MCF 10A (cell line): ENCODE data around the gene ZNRF3. TPM values are rescaled to one million over a fixed set of nuclear protein-coding genes. Genes with fewer than 3 reads are reported as not detected.

Experiments used
- BruUV-seq: library from RNA; stranded (reverse); fragments of 400-500 nt; replicated peaks from 2 replicates; lab custom pipeline; 2021; lab: Mats Ljungman, UMichigan
- CTCF ChIA-PET: fragments of 300-600 bp; sonication (Branson Sonifier 250); formaldehyde crosslinking; extraction: SDS; loops from one replicate; lab custom pipeline; 2021; ENCODE audit warnings: antibody characterized with exemption, inconsistent platforms; lab: Yijun Ruan, JAX
- POLR2A ChIA-PET: fragments of 300-600, 350-650 bp; sonication (Branson Sonifier 250); formaldehyde crosslinking; extraction: SDS; loops from one replicate; lab custom pipeline; 2020; ENCODE audit warnings: antibody characterized with exemption, inconsistent platforms; lab: Yijun Ruan, JAX
- DNase-seq: peaks from one replicate; pipeline ENCODE4 v3.0.0-alpha.2; 2018; ENCODE audit not compliant: unreplicated experiment
- H3K27ac Mint-ChIP-seq: one replicate; pipeline ENCODE4 v1.8.0; 2022; ENCODE audit warnings: mild to moderate bottlenecking, low read depth, mixed read lengths; ENCODE audit not compliant: unreplicated experiment
- H3K27me3 Mint-ChIP-seq: one replicate; pipeline ENCODE4 v1.8.0; 2022; ENCODE audit warnings: mixed read lengths; ENCODE audit not compliant: insufficient read depth, unreplicated experiment
- H3K36me3 Mint-ChIP-seq: one replicate; pipeline ENCODE4 v1.8.0; 2022; ENCODE audit warnings: mild to moderate bottlenecking, moderate library complexity, mixed read lengths; ENCODE audit not compliant: insufficient read depth, unreplicated experiment
- H3K4me1 Mint-ChIP-seq: one replicate; pipeline ENCODE4 v1.8.0; 2022; ENCODE audit warnings: mixed read lengths; ENCODE audit not compliant: insufficient read depth, unreplicated experiment
- H3K4me3 Mint-ChIP-seq: one replicate; pipeline ENCODE4 v1.8.0; 2022; ENCODE audit warnings: mild to moderate bottlenecking, moderate library complexity, mixed read lengths; ENCODE audit not compliant: unreplicated experiment
- H3K9me3 Mint-ChIP-seq: one replicate; pipeline ENCODE4 v1.8.0; 2022; ENCODE audit warnings: mixed read lengths; ENCODE audit not compliant: unreplicated experiment
- intact Hi-C: fragments of 100-400 bp; cut with micrococcal nuclease; formaldehyde crosslinking; loops from 2 replicates; pipeline ENCODE4 v1.14.1; 2022
- total RNA-seq: library from RNA; stranded (reverse); gene quantifications from 2 replicates; pipeline ENCODE4 v1.2.3, GENCODE V29; 2022
- TF ChIP-seq, protein P1 (sequence below): fragments of 200-600 bp; IDR thresholded peaks from one replicate; pipeline ENCODE4 v1.8.0; 2022; ENCODE audit warnings: antibody characterized with exemption, mild to moderate bottlenecking; ENCODE audit not compliant: unreplicated experiment

ZNRF3 gene
- total RNA-seq, 1 experiment from 2014 or later, result 7.1 TPM

DNA sequence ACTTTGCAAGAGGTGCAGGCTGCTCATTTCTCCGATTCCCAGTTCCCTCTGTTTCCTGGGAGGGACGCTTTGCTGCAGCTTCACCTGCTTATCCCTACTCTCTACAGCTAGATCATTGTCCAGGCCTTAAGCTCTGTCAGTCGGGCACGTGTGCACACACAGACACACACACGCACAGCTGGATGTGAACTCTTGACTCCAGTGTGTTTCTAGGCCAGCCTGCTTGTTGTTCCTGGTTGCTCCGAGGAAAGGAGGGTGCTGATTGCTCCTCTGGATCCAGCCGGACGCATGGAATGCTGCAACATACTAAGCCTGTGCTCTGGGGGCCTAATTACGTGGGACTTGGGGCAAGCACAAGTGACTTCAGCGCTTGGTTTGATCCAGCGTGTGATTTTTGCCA lies 19.7 kb downstream of the ZNRF3 start:
- no peaks in the 10 kb centered on the region for H3K36me3 Mint-ChIP-seq
- no peaks in the 10 kb centered on the region for H3K27me3 Mint-ChIP-seq
- H3K27ac Mint-ChIP-seq, result no peak overlapping the region
- BruUV-seq, result no TSS peak
- peaks cover 6% of the 10 kb centered on the region for H3K4me1 Mint-ChIP-seq
- H3K9me3 Mint-ChIP-seq, result no peaks in the 10 kb centered on the region
- TF ChIP-seq, protein P1, sequence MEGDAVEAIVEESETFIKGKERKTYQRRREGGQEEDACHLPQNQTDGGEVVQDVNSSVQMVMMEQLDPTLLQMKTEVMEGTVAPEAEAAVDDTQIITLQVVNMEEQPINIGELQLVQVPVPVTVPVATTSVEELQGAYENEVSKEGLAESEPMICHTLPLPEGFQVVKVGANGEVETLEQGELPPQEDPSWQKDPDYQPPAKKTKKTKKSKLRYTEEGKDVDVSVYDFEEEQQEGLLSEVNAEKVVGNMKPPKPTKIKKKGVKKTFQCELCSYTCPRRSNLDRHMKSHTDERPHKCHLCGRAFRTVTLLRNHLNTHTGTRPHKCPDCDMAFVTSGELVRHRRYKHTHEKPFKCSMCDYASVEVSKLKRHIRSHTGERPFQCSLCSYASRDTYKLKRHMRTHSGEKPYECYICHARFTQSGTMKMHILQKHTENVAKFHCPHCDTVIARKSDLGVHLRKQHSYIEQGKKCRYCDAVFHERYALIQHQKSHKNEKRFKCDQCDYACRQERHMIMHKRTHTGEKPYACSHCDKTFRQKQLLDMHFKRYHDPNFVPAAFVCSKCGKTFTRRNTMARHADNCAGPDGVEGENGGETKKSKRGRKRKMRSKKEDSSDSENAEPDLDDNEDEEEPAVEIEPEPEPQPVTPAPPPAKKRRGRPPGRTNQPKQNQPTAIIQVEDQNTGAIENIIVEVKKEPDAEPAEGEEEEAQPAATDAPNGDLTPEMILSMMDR, result no peak
- intact Hi-C loops, result no loop called here
- POLR2A ChIA-PET, result no interaction called here
- CTCF ChIA-PET, result interaction anchor here (1.0 kb wide), 1 partner anchor 138 kb away, joined by 3 read pairs; no protein-coding TSS in a partner anchor
- no peak for DNase-seq
- H3K4me3 Mint-ChIP-seq, result no peak overlapping the region

DNA sequence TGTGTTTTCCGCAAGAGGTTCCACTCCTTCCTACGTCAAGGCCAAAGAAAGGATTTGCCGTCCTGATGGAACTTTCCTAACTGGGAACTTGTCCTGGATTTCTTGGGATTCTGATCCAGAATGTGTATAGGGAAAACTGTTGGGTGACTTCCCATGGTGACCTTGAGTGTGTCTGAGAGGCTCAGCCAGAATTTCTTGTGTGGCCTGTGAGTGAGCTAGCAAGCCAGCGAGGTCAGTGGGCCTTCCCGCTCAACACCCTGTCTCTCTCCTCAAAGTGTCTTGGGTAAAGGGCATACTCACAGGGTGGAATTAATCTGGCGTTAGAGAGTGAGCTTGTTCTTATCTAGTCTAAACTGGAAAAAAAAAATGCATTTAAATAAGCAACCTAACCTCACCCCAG lies 20.4 kb downstream of the ZNRF3 start:
- intact Hi-C loops, result no loop called here
- Mint-ChIP-seq H3K4me1 (peaks cover 9% of the 10 kb centered on the region), H3K27me3 (no peaks in the 10 kb centered on the region), H3K4me3 (no peak overlapping the region), H3K36me3 (peaks cover 2% of the 10 kb centered on the region), H3K9me3 (no peaks in the 10 kb centered on the region), H3K27ac (no peak overlapping the region)
- no peak for DNase-seq
- POLR2A ChIA-PET, result interaction anchor here (0.5 kb wide), 1 partner anchor 48 kb away, joined by 3 read pairs; no protein-coding TSS in a partner anchor
- TF ChIP-seq, protein P1, result no peak
- no TSS peak for BruUV-seq
- CTCF ChIA-PET, result interaction anchor here (1.0 kb wide), 1 partner anchor 137 kb away, joined by 3 read pairs; no protein-coding TSS in a partner anchor

DNA sequence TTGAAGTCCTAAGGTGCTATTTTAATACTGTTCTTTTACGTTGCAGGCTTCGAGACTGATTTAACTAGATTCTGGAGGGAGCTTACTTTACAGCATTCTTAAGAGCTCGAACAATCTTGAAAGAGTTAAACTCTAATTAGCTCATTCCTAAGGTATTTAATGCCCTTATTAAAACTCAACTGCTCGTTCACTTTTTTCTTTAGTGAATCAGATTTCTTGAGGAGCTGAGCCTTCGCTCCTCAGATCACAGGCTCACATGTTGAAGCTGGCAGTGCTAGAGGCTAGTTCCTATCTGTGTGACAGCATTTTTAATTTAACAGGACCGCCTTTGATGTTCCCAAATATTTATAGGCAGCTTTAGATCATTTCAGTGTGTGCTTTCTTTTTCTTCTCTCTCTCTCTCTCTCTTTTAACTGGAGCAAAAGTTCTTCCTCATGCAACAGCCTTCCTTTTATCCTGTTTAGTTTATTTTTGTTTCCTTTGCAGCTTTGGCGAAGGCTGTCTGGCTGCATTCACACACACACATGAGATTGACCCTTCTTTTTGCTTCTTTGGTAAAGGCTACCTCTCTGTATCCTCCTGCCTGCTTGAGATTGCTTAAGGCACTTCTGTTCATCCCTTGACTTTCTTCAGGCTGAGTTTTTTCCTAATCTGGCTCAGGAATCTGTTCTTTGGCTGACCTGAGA lies 21.0 kb downstream of the ZNRF3 start:
- H3K36me3 Mint-ChIP-seq, result peaks cover 7% of the 10 kb centered on the region
- H3K27me3 Mint-ChIP-seq, result no peaks in the 10 kb centered on the region
- intact Hi-C loops, result no loop called here
- DNase-seq, result no peak
- peaks cover 9% of the 10 kb centered on the region for H3K4me1 Mint-ChIP-seq
- no TSS peak for BruUV-seq
- no peak overlapping the region for H3K4me3 Mint-ChIP-seq
- POLR2A ChIA-PET, result interaction anchor here (0.5 to 0.7 kb wide), 2 partner anchors 47 to 124 kb away, joined by 3 to 4 read pairs; no protein-coding TSS in a partner anchor
- no peaks in the 10 kb centered on the region for H3K9me3 Mint-ChIP-seq
- TF ChIP-seq, protein P1, result no peak
- no peak overlapping the region for H3K27ac Mint-ChIP-seq
- CTCF ChIA-PET, result interaction anchor here (0.6 to 1.0 kb wide), 2 partner anchors 22 to 136 kb away, joined by 3 to 4 read pairs; no protein-coding TSS in a partner anchor

DNA sequence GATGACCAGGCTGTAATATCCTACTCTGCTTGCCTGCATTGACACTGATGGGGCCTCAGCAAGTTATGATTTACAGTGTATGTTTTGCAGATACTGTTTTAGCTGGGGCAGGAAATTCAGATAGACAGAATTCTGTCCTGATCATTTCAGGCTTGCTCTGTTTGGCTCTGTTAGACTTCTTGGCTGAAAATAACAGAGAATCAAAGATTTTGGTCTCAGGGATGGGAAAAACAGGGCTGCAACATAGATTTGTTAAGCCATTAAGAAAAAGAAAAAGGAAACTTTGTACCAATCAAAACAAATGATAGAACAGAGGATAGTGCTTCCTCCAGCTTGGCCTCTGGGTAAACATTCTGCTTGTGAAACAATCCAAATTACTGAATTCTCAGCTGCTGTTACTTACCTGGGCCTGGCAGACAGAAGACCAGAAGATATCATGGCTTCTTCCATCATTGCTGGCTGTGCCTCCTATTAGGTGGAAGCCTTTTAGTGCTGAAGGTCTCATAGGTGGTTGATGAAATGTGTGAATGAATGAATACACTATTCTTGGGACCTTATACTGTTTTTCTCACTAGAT lies 22.0 kb downstream of the ZNRF3 start:
- Mint-ChIP-seq H3K4me3 (no peak overlapping the region), H3K9me3 (no peaks in the 10 kb centered on the region), H3K27ac (peak overlapping the region; percentile 44), H3K36me3 (peaks cover 7% of the 10 kb centered on the region), H3K4me1 (peaks cover 9% of the 10 kb centered on the region), H3K27me3 (no peaks in the 10 kb centered on the region)
- intact Hi-C loops, result no loop called here
- DNase-seq, result no peak
- POLR2A ChIA-PET, result interaction anchor here (0.6 to 1.6 kb wide), 3 partner anchors 8 to 512 kb away, joined by 3 to 6 read pairs (median 4); no protein-coding TSS in a partner anchor
- BruUV-seq, result no TSS peak
- TF ChIP-seq, protein P1, result no peak
- CTCF ChIA-PET, result interaction anchor here (0.6 to 1.3 kb wide), 3 partner anchors 21 to 248 kb away, joined by 3 to 4 read pairs (median 3); no protein-coding TSS in a partner anchor
